Iris pigment epithelial cell (primary cell): Measurements from ENCODE around the gene SLC29A3.
A peak's percentile ranks its signal among the peaks of the same experiment; 100 is the strongest.
"Not testable (repeated sequence)": the region's sequence is repeated elsewhere in the genome, so short reads cannot be mapped to it uniquely, and the experiment has no call there.

Source experiments
- DNase-seq: peaks from one replicate; pipeline ENCODE4 v3.0.0-alpha.2; 2011; ENCODE audit warnings: low read depth

Gene SLC29A3

DNA sequence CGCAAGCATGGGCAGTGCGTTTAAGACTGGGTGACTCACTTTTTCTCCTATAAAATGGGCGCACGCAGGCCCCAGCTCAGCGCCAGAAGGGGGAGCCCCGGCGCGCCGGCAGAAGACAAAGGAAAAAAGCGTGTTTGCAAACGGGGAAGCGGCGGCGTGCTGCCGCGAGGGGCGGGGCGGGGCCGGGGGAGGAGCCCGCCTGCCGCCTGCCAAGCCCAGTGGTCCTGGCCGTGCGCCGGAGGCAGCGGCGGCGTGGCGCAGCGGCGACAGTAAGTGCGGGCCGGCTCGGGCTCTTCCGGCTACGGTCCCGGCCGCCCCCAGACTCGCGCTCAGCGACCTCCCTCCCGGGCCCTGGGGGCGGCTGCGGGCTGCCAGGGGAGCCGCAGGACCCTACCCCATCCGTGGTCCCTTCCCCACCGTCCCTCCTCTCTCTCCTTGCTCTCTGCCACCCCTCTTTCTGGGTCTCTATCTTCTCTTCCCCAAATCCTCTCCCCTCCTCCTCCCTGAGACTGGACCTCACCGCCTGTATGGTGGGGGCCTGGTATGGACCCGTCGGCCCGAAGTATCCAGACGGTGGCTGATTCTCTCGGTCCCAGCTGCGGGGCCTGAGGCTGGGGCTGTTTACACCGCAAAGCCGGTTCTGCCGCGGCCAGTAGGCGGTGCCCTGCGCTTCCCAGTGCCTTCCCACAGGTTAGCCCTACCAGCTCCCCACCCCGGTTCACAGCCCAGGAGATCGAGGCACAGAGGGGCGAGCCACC, at the start of gene SLC29A3:
Gene SLC29A3, plus strand, starts transcription at position 218 of the 758 bp plus-strand sequence. Its CDS starts 51 bp downstream, at position 269.
- DNase-seq = peak; percentile 85

DNA sequence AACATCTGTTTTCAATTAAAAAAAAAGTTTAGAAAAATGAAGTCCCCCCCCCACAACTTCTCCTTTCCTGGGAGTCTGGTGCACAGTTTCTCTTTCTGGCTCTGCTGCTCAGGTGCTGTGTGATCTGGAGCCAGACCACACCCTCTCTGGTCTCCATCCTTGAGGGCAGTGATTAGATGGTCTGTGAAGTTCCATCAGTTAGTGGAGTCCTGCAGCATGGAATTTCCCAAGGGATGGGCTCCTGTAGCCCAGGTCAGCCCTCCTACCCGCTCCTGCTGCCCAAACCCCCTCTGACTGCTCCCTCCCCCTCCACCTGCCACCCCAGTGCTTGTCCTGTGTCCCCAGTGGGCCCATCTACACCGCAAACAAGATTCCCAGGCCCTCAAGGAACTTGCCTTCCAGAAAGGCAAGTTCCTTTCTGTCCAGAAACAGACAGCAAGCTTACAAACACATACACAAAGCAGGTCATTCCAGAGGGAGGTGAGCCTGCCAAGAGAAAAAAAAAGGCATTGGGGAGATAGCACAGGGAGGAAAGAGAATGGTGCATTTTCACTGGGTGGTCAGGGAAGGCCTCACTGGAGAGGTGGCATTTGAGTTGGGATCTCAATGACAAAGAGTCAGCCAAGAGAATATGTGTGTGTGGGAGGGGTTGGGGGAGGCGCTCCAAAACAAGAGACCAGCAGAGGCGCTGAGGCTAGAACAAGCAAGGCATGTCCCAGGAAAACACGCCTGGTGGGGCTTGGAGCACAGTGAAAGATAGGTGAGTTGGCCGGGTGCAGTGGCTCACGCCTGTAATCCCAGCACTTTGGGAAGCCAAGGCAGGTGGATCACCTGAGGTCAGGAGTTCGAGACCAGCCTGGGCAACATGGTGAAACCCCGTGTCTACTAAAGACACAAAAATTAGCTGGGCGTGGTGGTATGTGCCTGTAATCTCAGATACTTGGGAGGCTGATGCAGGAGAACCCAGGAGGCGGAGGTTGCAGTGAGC, 49.5 kb upstream of the SLC29A3 start:
- no peak for DNase-seq

DNA sequence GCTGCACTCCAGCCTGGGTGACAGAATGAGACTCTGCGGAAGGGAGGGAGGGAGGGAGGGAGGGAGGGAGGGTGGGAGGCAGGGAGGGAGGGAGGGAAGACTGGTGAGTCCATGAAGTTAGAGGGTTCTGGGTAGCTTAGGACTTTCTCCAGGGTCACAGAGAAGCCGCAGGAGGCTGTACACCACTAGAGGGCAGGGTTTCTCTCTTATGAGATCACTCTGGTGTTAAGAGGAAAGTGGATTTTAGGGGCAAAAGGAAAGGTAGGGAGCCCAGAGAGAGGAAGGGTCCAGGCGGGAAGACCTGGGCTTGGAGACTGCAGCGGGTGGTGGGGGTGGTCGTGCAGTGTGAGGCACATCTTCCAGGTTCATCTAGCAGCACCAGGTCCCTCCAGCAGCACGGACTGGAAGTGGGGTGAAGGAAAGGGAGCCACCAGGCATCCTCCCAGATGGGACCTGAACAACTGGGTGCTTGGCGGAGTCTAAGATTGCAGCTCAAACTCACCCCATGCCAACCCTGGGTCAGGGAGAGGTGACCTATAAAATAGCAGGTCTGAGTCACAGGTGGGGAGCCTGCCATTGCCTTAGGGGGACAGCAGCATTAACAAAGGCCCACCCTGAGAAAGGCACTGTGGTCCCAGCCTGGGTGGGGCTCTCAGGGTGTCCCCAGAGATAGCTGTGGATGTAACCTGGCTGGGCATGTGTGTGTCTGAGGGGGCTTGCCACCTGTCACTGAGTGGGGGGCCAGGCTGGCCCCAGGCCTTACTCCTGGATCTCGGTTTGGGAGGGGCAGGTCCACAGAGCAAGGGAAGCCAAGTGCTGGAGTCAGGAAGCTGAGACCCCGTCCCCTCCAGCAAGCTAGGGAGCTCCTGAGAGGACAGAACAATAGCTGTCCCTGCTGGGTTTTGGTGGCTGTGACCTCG, 48.5 kb upstream of the SLC29A3 start:
- peak; percentile 70 for DNase-seq

DNA sequence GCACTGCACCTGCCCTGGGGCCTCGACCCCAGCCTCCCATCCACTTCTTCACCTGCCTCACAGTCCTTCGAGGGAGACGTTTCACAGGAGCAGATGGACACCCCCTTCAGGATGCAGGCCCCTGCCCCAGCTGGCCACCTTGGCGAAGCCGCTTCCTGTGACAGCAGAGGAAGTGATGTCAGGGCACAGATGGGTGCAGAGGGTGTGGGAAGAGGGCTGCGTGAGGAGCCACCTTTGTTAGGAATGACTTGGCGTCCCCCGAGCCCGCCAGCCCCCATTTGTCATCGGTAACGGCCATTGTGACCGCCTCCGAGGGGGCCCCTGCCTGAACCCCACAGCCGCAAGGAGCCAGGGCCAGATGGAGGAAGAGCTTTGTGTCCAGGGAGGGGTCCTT, 47.4 kb upstream of the SLC29A3 start:
- DNase-seq = no peak

DNA sequence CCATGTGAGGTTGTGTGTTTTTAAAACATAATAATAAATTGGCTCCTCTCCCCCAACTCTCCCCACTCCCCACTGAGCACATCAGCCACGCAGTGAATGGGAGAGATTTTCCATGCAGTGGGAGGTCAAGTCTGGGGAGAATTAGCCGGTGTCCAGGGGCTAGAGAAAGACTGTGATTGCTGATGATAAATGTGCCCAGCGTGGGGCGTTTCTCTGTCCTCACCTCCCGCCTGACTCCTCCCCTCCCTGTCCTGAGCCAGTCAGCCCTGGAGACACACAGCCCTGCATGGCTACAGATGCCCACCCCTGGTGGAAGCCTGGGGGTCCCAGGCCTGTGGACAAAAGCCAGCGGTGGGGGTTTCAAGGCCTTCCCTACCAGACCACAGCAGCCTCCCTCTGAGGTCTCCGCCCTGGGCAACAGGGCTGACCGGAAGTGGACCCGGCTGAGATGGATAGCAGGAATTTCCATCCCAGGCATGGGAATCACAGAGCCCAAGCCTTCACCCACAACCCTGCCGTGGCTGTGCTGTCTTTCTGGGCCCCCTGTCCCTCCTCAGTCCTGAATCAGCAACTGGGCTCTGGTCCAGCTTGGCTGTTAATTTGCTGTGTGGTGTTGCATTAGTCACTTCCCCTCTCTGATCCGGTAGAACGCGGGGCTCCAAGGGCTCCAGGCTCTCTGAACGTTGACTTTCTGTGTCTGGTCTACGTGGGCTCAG, 46.8 kb upstream of the SLC29A3 start:
- DNase-seq = peak; percentile 69

DNA sequence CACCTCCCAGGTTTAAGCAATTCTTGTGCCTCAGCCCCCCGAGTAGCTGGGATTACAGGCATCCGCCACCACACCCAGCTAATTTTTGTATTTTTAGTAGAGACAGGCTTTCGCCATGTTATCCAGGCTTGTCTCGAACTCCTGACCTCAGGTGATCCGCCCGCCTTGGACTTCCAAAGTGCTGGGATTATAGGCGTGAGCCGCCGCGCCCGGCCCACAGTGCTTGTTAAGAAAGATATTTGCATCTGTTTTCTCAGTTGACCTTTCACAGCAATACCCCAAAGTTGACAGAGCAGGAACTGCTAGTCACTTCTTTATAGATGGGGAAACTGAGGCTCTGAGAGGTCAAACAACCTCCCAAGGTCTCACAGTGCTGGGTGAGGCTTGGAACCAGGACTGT, 46.1 kb upstream of the SLC29A3 start:
- DNase-seq = not testable (repeated sequence)

- no peak for DNase-seq
Observed at GRCh38 chr10:71273506-71273905, 45.6 kb upstream of the SLC29A3 start.

DNA sequence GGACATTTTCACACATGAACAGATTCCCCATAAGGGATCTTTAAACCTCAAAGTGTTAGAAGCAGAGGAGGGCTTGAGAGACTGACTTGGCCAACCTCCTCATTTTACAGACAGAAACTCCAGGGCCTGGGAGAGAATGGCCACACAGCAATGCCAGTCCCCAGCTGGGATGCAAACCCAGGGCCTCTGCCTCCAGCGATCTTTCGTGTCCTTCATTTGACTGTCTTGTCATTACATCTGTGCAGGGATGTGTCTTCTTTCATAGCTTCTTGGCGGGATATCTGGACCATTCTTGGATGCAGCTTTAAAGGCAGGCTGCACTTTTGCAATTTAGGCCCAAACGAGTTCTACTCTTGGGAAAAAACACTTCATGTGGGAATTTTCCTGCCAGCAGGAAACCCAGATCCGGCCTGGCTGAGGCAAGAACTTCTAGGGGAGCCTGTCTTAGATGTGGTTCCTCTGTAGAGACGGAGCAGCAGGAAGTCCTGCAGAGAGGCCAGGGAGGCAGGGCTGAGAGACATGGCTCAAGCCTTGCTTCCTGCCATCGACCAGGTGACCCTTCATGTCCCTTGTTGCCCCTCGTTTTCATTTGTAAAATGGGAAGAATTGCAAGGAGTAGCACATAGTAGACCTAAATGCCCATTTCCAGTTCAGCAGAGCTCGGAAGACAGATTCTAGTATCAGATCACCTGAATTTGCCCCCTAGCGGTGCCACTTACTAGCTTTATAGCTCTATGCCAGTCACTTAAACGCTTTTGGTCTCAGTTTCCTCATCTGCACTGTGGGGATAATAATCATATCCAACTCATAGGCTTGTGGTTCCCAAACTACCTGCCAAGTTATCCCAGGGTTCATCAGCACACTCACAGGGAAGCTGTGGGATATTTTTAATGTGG, 43.9 kb upstream of the SLC29A3 start:
- no peak for DNase-seq

DNA sequence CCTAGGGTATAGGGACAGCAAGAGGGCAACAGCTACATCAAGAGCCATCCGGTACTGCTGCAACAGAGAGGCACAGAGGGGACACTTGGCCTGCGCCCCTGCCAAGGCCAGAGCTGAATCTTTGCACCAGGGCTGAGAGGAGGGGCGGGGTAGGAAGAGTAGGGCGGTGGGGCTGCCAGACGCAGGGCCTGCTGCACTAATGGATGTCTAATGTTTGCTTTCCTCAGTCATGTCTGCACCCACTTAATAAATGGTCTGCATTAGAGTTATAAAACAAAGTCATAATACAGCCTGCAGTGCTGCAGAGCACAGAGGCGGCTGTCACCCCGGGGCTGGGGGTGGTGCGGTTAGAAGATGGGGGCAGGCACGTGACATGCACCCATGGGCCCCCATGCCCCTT, 42.2 kb upstream of the SLC29A3 start:
- no peak for DNase-seq

DNA sequence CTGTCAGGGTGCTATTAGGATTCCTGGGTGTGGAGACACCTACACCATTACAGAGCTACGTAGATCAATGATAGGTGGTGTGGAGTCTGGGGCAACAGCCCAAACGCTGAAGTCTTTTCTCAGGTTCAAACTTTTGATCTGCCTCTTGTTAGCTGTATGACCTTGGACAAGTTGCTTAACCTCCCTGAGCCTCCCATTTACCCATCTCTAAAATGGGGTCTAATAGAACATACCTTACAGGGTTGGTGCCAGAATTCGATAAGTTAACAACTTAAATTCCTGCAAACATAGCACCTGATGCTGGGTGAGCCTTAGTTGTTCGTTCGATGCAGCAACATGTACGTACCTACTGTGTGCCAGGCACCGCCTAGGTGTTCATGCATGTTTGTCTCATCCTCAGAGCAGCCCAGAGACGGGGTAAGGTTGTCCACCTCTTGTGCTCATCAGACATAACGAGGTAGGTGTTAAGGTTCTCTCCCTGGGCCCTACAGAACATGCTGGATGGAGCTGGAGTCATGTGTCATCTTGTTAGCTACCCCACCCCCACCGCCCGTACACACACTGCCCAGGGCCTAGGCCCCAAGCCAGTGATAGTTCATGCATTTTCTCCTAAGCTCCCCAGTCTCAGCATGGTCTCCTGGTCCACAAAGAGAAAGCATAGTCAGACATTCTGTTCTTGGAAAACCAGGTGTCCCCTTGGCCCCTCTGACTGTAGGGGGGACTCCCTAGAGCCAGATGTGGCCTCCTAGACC, 41.0 kb upstream of the SLC29A3 start:
- DNase-seq = no peak

DNA sequence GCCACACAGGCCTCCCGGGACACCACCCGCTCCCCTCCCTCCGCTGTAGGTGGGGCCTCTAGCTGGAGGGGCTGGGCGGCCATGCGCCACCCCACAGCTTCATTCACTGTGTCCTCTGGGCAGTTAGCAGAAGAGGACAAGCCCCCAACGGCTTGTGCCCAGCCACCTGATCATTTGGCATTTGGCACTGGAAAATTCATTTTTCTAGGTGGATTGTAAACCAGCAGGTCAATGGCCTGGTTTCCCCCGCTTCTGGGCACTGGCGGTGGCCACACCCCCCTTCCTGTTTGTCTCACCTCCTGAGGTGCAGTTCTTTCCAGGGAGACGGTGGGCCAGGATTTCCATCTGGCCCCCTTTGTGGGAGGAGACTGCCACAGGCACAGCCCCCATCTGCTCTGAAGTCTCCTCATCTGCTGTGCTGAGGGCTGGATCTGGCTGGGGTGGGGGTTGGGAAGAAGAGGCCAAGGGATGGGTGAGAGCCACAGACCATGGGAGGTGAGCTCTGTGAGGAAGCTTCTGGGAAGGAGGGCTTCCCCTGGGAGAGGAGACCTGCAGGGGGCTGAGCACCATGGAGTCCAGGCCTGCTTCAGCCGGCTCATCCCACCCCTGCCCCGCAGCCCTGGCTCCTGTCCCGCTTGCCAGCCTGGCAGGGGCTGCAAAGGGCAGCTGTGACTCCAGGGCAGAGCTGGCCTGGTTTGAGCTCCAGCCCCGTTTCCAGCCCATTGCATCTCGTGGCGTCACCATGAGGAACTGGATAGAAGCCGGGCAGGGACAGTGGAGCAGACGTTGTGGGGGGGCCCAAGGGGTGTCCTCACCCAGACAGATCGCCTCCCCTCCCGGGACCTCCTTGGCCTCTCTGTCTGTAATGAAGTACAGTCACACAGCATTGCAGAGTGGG, 40.1 kb upstream of the SLC29A3 start:
- DNase-seq = no peak

DNA sequence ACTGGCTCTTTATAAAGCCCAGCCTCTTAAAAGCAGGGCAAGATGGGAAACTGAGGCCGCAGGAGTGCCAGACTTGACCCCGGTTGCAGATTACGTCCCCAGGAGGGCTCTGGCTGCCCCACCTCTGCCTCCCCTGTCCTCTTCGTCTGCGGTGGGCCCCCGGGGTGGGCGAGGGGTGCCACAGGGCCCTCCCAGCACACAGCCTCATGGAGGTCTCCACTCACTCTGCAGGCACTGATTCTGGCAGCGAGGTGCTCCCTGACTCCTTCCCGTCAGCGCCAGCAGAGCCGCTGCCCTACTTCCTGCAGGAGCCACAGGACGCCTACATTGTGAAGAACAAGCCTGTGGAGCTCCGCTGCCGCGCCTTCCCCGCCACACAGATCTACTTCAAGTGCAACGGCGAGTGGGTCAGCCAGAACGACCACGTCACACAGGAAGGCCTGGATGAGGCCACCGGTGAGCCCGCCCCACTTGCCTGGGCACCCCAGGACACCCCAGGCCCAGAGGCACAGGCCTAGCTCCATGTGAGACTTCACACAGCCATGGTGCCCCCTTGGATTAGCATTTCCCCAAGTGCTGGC, 39.4 kb upstream of the SLC29A3 start:
- DNase-seq = no peak

DNA sequence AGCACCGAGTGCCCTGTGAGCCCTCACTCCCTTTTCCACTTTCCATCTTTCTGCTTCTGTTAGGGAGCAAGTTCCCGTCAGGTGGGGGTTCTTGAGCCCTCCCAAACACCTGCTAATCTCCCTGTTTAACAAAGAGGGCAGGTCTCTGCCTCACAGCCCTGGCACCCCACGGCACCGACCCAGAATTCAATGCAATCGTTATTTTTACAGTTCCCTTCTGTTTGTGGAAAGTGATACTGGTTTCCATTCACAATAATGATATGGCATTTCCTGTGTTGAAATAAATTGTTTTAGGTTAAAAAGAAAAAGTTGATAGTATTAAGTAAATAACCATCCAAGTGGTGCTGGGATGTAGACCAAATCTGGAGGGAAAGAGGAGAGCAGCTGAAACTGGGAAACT, 38.8 kb upstream of the SLC29A3 start:
- DNase-seq = no peak

DNA sequence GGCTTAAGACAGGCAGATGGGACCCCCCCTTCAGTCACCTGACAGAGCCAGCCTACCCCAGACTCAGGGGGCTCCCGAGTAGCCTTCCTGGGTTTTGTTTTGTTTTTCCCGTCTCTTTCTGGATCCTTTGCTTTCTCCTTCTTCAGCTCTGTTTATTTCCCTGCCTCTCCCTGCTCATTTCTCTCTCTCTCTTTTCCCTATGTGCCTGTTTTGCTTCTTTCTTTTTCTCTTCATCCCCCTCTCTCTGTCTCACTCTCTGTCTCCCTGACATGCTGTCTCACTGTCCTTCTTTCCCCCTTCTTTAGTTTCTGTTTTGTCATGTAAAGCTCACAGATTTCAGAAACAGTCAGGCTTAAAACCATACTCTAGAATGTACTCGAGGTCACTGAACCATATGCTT, 38.2 kb upstream of the SLC29A3 start:
- DNase-seq = no peak

- no peak for DNase-seq
Observed at GRCh38 chr10:71281646-71282322, 37.3 kb upstream of the SLC29A3 start.

DNA sequence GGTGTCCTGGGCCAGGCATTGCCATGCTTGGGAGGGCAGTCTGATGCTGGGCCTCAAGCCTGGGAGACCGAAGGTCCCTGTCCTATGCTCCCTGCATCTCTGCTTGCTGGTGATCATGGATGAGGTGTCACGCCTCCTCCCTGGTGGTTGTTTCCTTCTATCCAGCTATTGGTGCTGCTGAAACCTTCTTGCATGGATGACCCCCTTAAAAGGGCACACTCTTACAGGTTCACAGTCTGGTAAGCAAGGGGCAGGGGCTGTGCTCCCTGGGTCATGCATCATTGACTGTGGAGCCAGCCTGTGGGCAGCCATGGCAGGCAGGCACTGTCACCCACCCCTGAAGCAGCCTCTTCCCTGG, 36.8 kb upstream of the SLC29A3 start:
- no peak for DNase-seq

DNA sequence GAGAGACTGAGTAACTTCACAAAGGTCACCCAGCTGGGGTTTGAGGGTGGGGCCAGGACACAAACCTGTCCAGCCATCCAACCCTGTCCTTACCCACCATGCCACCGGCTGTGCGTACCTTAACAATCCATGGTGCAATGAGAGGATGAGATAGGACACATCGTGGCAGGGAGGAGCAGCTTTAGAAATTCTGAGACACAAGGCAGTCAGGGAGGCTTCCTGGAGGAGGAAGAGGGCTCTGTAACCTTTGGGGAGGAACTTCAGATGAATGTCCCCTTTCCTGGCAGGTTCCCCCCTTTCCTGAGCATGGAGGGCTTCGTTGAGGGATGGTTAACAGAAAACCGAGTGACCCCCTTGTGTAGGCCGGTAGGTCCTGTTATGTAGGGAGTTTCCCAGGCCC, 35.6 kb upstream of the SLC29A3 start:
- DNase-seq = no peak

- DNase-seq = no peak
Observed at GRCh38 chr10:71283876-71284275, 35.2 kb upstream of the SLC29A3 start.
